GM12801 (cell line): ENCODE measurements around the gene NACA.

ENCODE experiments used
- TF ChIP-seq, protein P1 (sequence below): IDR thresholded peaks from one replicate; pipeline ENCODE4 v1.5.1; 2011; ENCODE audit warnings: control low read depth; ENCODE audit not compliant: insufficient read length; ENCODE audit errors: extremely low read depth

Gene NACA

DNA sequence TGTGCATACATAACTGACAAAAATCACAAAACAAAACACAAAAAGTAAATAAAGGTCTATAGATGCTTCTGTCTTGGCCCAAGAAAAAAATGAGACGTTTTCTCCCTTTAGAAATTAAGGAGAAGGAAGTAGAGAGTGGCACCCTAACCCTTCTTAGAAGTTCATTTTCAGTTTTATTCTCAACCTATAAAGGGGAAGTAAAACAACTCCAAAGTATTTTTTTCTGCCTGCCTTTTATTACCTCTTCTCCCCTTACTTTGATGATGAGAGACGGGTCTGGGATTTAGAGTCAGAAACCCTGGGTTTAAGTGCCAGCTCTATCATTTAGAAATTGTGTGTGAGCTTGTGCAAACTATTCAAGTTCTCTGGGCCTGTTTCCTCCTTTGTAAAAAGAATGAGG is 24.3 kb upstream of the NACA start:
- TF ChIP-seq, protein P1, sequence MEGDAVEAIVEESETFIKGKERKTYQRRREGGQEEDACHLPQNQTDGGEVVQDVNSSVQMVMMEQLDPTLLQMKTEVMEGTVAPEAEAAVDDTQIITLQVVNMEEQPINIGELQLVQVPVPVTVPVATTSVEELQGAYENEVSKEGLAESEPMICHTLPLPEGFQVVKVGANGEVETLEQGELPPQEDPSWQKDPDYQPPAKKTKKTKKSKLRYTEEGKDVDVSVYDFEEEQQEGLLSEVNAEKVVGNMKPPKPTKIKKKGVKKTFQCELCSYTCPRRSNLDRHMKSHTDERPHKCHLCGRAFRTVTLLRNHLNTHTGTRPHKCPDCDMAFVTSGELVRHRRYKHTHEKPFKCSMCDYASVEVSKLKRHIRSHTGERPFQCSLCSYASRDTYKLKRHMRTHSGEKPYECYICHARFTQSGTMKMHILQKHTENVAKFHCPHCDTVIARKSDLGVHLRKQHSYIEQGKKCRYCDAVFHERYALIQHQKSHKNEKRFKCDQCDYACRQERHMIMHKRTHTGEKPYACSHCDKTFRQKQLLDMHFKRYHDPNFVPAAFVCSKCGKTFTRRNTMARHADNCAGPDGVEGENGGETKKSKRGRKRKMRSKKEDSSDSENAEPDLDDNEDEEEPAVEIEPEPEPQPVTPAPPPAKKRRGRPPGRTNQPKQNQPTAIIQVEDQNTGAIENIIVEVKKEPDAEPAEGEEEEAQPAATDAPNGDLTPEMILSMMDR: no peak

DNA sequence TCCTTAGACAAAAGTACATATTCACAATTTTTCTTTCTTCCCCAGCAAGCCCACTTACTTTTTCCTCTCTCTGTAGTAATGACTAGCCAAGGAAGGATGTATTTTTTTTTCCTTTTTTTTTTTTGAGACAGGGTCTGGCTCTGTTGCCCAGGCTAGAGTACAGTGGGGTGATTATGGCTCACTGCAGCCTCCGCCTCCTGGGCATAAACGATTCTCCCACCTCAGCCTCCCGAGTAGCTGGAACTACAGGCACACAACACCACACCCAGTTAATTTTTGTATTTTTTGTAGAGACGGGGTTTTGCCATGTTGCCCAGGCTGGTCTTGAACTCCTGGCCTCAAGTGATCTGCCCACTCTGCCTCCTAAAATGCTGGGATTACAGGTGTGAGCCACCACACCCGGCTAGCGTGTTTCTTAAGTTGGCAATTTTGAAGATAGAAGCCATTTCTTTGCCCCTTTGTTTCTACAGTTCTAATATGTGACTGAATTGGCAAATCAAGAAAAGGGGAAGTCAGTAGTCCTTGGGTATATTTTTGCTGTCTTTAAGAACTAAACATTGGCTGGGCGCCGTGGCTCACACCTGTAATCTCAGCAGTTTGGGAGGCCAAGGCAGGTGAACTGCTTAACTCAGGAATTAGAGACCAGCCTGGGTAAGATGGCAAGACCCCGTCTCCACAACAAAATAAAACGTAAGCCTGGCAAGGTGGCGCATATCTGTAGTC is 3.2 kb upstream of the NACA start:
- TF ChIP-seq, protein P1: no peak

DNA sequence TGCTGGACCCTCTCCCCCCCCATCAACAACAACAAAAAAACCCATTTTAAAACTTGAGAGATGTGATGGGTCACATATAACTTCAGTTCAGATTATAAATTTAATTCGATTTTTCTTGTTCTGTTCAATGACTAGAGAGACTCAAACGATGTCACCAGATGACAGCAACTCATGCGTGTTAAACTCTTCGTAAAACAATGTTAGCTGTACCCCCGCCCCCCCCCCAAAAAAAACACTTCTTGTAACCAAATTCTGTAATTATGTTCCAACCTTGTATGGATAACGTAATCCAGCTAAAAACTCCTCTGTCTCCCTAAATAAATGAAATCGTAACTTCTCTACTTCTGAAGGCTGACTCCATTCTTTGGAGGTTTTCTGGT is 614 bp upstream of the NACA start:
- TF ChIP-seq, protein P1: no peak

DNA sequence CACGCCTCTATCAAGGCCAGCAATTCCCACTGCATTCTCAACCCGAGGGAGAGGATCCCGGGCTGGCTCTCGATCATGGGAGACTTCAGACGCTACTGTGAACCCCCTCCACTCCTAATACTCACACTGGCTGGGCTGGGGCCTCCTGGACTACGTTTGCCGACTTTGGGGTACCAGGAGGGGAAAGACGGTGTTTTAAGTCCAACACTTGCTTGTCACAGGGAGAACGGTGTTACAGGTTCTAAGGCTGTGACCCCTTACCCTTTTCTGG is 463 bp downstream of the NACA start:
- TF ChIP-seq, protein P1: no peak

DNA sequence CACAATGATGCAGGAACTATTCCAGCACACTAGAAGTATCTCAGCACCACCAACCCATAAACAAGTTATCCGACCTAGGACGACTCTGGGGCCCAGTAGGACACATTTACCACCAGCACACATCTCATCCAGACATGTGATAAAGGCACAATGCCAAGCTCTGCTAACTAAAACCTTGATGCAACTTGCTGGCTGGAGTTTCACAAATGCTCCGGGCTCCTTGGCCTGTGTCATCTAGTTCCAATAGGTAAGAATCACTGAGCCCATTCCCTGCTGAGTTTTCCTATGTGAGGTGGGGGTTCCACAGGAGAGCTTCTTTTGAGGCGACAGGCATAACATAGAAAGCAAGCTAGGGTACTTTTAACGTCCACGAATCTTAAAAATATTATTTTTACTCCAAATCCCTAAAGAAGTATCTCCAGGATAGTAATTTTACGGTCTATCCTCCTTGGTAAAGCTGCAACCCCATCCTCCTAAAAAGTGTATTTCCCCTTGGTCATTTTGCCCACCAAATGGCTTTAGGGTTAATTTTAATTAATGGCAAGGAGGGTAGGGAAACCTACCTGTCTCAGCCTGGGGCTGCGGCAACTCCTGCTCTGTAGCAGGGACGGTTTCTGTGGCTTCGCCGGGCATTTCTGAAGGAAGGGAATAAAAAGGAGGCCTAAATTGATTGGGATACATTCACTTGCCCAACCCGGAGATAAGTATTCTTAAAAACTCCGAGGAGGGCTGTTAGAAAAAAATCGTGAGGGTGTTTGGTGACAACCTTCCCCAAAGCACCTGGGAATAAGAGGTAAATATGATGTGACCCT is 1.0 kb downstream of the NACA start:
- TF ChIP-seq, protein P1: no peak

DNA sequence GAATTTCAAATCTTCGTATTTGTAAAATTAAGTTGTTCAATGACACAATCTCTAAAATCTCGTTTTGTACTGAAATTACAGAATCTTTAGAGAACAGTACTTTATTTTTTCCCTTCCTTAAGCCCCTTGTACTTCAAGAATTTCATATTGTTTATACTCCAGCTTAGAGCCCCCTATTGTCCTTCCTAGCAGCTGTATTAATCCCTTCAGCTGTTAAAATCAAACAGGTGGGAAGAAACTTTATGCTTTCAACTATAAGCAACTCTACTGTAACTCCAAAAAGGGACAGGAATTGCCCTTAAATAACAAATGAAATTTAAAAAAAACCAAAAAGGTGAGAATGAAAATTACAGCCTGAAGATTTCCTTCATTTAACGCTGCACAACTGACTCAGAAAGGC is 1.7 kb downstream of the NACA start:
- TF ChIP-seq, protein P1: no peak

DNA sequence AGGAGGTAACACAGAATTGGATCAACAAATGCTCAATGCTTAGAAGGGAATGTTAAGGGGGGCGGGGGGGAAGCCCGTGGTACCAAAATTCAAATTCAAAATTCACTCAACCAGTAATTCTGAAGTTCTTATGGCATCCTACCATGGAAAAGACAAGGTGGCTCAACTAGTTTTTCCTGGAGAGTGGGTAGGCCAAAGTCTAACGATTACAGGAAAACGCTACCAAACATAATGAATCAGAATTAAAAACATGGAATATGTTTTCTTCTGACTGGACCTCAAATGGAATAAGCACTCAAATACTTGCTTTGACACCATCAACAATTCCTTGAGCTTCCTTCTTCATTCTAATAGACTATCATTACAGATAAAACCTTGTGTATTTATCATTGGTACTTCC is 2.3 kb downstream of the NACA start:
- TF ChIP-seq, protein P1: no peak
